HFFc6 (cell line): ENCODE measurements around the gene RUNX1. TPM values are rescaled to one million over a fixed set of nuclear protein-coding genes. Genes with fewer than 3 reads are reported as not detected.

Source experiments
- DNase-seq: peaks from one replicate; pipeline ENCODE4 v3.0.0-alpha.2; 2018
- H3K27ac Mint-ChIP-seq: 2 replicates; pipeline ENCODE4 v1.8.0; 2020; ENCODE audit warnings: mild to moderate bottlenecking, mixed read lengths
- H3K27me3 Mint-ChIP-seq: 2 replicates; pipeline ENCODE4 v1.8.0; 2021; ENCODE audit warnings: mild to moderate bottlenecking, moderate library complexity, mixed read lengths; ENCODE audit not compliant: insufficient read depth
- H3K36me3 Mint-ChIP-seq: 2 replicates; pipeline ENCODE4 v1.8.0; 2021; ENCODE audit warnings: low read depth, mixed read lengths
- H3K4me1 Mint-ChIP-seq: 2 replicates; pipeline ENCODE4 v1.8.0; 2020; ENCODE audit warnings: low read depth, mixed read lengths
- H3K4me3 Mint-ChIP-seq: 2 replicates; pipeline ENCODE4 v1.8.0; 2020; ENCODE audit warnings: mild to moderate bottlenecking, moderate library complexity, mixed read lengths
- H3K9me3 Mint-ChIP-seq: 2 replicates; pipeline ENCODE4 v1.8.0; 2020; ENCODE audit warnings: mild to moderate bottlenecking, mixed read lengths
- CTCF ChIP-seq: fragments of 200-600 bp; sonication (generic); IDR thresholded peaks from 2 replicates; pipeline ENCODE4 v1.5.0; 2021; ENCODE audit warnings: antibody characterized with exemption, mild to moderate bottlenecking
- total RNA-seq, 6 experiments: library from RNA; stranded (reverse); fragmentation: NEBNext Ultra II Directional; extraction: Animal tissue kit (Norgen Biotek cat#: 25700); gene quantifications; 2 replicates in 1 of 6; 3 replicates in 5 of 6; pipeline ENCODE4 v1.2.3, GENCODE V29; 2021

Gene RUNX1
- total RNA-seq, 6 experiments from 2014 or later: 57.4 to 78.9 (median 61.3) TPM

GRCh38 chr21:34894401-34894800, 154.7 kb downstream of the RUNX1 start:
- Mint-ChIP-seq H3K27me3 (no peaks in the 10 kb centered on the region), H3K4me1 (peaks cover 36% of the 10 kb centered on the region), H3K9me3 (peaks cover 18% of the 10 kb centered on the region), H3K36me3 (peaks cover 35% of the 10 kb centered on the region), H3K27ac (no peak overlapping the region), H3K4me3 (no peak overlapping the region)
- no peak for TF ChIP-seq CTCF
- no peak for DNase-seq

- Mint-ChIP-seq H3K27me3 (peaks cover 11% of the 10 kb centered on the region), H3K27ac (no peak overlapping the region), H3K4me1 (peaks cover 36% of the 10 kb centered on the region), H3K9me3 (peaks cover 12% of the 10 kb centered on the region), H3K36me3 (peaks cover 27% of the 10 kb centered on the region), H3K4me3 (peak overlapping the region; percentile 83)
- no peak for DNase-seq
- no peak for TF ChIP-seq CTCF
These were observed 156.9 kb downstream of the RUNX1 start for GRCh38 chr21:34892209-34892608.

GRCh38 chr21:34891613-34891943, 157.5 kb downstream of the RUNX1 start:
- H3K27ac Mint-ChIP-seq: peak overlapping the region; percentile 94
- peaks cover 13% of the 10 kb centered on the region for H3K27me3 Mint-ChIP-seq
- DNase-seq: no peak
- H3K4me1 Mint-ChIP-seq: peaks cover 36% of the 10 kb centered on the region
- no peak for TF ChIP-seq CTCF
- peaks cover 27% of the 10 kb centered on the region for H3K36me3 Mint-ChIP-seq
- H3K9me3 Mint-ChIP-seq: peaks cover 7% of the 10 kb centered on the region; the same call in 1 of the 2 replicates
- H3K4me3 Mint-ChIP-seq: peak overlapping the region; percentile 83

GRCh38 chr21:34890724-34891612, 158.1 kb downstream of the RUNX1 start:
- Mint-ChIP-seq H3K36me3 (peaks cover 28% of the 10 kb centered on the region), H3K4me1 (peaks cover 36% of the 10 kb centered on the region), H3K27me3 (peaks cover 13% of the 10 kb centered on the region), H3K4me3 (peak overlapping the region; percentile 83), H3K27ac (peak overlapping the region; percentile 94), H3K9me3 (peaks cover 7% of the 10 kb centered on the region; the same call in 1 of the 2 replicates)
- DNase-seq: no peak
- TF ChIP-seq CTCF: no peak

- Mint-ChIP-seq H3K36me3 (peaks cover 32% of the 10 kb centered on the region), H3K9me3 (peaks cover 7% of the 10 kb centered on the region; the same call in 1 of the 2 replicates), H3K27ac (peak overlapping the region; percentile 94), H3K4me1 (peaks cover 36% of the 10 kb centered on the region), H3K27me3 (peaks cover 14% of the 10 kb centered on the region), H3K4me3 (peak overlapping the region; percentile 92)
- DNase-seq: no peak
- no peak for TF ChIP-seq CTCF
These were observed 158.7 kb downstream of the RUNX1 start for GRCh38 chr21:34890470-34890723.
